CD4-positive, alpha-beta T cell treated with Interleukin-6 for 4 hours (primary cell): Measurements from ENCODE around the gene POLR1A.
A peak's percentile ranks its signal among the peaks of the same experiment; 100 is the strongest.

ENCODE experiments used
- DNase-seq: peaks from one replicate; pipeline ENCODE4 v3.0.0-alpha.2; 2020; ENCODE audit warnings: mixed read lengths

POLR1A gene

DNA sequence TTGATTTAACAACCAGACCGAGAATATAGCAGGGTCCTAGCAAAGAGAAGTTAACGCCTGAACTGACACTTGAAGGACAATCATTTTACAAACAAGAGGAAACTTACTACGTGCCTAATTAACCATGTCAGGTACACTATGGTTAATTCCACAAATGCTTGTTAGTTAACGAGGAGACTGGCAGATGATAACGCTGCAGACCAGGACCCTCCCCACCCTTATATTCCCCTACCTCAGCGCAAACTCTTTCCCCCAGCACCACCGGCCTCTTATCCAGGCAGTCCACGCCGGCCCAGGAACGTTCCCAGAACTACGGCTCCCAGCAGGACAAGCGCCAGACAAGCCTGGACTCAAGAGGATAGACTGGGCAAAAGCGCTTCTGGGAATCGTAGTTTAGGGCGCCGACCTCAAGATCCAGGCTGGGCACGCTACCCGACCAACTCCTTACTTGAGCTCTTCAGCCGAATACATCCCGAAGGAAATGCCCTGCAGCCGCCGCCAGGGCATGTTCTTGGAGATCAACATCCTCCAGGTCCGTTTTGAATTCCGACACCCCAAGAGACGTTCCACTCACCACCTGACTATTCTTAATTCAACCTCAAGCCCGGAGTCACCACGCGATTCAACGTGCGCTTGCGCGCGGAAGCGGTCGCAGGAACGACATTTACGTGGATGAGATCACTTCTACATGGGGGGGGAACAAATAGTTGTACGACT is at the start of gene POLR1A:
POLR1A (minus strand) TSS at position 635 of the 717 bp plus-strand sequence; CDS start at position 525, 110 bp downstream.
- DNase-seq: peak; percentile 83

GRCh38 chr2:86150502-86150901 is 44.8 kb upstream of the POLR1A start:
- DNase-seq: no peak

DNA sequence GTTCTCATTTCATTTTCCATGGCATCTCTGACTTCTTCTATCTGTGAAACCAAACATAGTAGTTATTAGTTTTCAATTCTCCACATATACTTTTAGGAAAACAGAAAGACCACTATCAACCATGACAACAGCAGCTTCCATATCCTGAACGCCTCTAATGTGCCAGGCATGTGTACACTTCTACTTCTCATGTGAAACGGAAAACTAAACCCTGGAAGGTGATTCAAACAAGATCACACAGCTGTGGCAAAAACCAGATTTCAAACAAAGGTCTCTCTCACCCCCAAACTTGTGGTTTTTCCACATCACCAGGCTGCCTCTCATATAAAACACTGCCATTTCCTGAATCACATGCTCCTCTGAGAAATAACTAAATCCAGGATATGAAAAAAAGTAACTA is 42.1 kb upstream of the POLR1A start:
- no peak for DNase-seq

- no peak for DNase-seq
These were observed 38.4 kb upstream of the POLR1A start for GRCh38 chr2:86143926-86144685.

DNA sequence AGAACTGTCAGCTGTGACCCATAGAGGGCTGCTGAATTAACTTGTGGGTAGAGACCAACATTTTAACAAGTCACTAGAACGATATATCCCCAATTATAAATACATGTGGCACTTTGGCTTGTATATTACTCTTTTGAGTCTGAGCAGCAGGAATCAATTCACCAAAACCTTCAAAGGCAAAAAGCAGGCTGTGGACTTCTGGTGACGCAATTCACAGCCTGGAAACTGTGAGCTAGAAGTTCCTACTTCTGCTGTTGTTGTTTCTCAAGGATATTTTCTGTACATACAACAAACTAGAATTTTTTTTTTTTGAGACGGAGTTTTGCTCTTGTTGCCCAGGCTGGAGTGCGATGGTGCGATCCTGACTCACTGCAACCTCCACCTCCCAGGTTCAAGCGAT is 37.6 kb upstream of the POLR1A start:
- DNase-seq: no peak

- DNase-seq: no peak
These were observed 37.0 kb upstream of the POLR1A start for GRCh38 chr2:86142436-86143257.

DNA sequence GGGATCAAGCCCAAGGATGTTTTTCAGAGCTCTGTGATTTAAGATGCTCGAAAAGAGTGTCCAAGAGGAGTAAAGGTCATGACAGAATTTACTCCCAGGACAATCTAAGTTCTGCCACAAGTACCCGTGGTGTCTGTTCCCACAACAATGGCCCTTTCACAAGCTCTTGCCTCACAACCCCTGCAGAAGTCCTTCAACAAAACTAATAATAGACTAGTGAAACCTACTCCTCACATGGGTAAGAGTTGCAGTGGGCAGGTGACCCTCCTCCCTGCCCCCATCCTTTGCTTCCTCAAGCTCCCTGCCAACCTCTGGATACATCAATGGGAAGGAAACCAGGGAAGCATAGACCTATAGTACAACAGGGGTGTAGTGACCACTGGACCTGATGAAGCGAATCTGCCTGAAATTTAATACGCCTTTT is 35.3 kb upstream of the POLR1A start:
- no peak for DNase-seq

DNA sequence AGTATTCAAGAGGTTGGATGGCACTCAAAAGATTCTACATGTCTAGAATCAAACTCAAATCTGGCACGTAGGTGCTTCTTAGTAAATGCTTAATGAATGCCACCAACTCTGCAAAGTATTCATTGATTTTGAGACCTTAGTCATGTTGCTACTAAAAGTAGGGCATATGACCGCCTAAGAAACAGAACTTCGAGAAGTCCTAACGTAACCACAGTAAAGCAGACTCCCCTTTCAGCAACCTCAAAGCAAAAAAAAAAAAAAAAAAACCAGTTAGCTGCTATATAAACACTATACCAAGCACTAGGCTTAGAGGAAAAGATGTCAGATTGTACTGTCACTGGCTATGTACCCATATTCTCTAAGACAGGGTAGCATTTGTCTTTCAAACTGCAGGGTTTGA is 34.3 kb upstream of the POLR1A start:
- no peak for DNase-seq

DNA sequence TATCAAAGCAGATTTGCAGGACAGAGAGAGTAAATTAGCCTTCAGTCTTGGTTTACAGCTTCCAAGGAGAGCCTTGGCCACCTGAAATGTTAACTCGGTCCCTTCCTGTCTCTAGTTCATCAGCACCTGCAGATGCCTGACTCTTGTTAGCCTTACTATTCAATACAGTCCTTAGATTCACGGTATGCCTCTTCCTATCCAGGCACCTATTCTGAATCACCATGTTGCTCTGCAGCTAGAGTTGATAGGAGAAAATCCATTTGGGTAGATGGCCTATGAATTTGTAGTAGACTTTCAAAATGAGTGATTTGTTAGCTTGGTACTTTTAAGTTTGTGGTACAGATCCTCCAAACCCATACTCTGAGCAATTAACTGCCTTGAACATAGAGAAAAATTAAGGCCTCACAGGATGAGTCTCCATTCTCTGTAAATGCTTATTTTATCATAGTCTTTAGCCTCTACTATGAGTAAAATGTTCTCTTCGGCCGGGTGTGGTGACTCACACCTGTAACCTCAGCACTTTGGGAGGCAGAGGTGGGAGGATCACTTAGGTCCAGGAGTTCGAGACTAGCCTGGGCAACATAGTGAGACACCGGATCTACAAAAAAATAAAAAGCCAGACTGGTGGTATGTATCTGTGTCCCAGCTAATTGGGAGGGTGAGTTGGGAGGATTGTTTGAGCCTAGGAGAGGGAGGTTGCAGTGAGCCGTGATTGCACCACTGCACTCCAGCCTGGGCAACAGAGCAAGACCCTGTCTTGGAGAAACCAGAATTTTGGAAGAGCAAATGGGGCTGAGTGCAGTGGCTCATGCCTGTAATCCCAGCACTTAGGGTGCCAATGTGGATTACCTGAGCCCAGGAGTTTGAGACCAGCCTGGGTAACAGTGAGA is 33.3 kb upstream of the POLR1A start:
- DNase-seq: no peak

- DNase-seq: no peak
These were observed 30.5 kb upstream of the POLR1A start for GRCh38 chr2:86136141-86136540.

- no peak for DNase-seq
These were observed 30.0 kb upstream of the POLR1A start for GRCh38 chr2:86135653-86136052.

- no peak for DNase-seq
These were observed 29.0 kb upstream of the POLR1A start for GRCh38 chr2:86134709-86135108.

- DNase-seq: no peak
These were observed 19.0 kb upstream of the POLR1A start for GRCh38 chr2:86124683-86125082.

DNA sequence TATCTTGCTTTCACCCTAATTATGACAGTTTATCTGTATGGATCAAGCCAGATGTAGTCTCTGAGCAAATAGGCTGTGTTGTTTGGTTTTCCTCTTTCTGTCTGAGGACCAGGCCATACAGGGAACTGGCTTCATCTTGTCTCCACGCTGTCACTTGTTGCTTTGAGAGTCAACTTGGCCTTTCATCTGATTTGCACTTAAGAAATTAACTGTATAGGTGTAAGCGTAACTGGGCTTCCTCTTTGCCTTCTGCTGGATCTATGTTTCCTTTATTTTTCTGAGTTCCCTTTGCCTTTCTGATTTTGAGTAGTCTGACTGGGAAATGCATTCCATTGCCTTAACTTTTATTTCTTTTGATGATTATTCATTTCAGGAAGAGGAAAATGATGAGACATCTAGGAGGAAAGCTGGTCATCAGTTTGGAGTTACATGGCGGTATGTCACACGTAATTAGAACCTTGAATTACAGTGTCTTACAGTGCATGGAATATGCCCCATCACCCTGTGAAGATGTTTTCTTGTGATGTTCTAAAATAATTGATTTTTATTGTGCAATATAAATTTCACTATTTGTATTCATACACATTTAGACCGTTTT is 17.7 kb upstream of the POLR1A start:
- DNase-seq: no peak

GRCh38 chr2:86118130-86118529 is 12.4 kb upstream of the POLR1A start:
- no peak for DNase-seq

GRCh38 chr2:86107031-86107430 is 1.3 kb upstream of the POLR1A start:
- no peak for DNase-seq

- peak; percentile 94 for DNase-seq
These were observed 571 bp upstream of the POLR1A start, which contains the start of gene PTCD3 for GRCh38 chr2:86105969-86106945. Gene PTCD3 (plus strand): TSS chr2:86106235. CDS start chr2:86106248, 13 bp downstream.

DNA sequence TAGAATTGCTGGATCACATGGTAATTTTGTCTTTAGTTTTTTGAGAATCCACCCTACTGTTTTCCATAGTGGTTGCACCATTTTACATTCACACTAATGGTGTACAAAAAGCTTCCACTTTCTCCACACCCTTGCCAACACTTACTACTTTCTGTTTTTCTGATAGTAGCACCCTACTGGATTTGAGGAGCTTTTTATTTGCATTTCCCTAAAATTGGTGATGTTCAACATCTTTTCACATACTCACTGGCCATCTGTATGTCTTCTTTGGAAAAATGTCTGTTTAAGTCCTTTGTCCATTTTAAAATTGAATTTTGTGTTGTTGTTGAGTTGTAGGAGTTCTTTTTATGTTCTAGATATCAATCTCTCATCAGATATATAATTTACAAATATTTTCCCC is 3.5 kb downstream of the POLR1A start:
- DNase-seq: no peak

- DNase-seq: no peak
These were observed 7.8 kb downstream of the POLR1A start for GRCh38 chr2:86097913-86098312.

DNA sequence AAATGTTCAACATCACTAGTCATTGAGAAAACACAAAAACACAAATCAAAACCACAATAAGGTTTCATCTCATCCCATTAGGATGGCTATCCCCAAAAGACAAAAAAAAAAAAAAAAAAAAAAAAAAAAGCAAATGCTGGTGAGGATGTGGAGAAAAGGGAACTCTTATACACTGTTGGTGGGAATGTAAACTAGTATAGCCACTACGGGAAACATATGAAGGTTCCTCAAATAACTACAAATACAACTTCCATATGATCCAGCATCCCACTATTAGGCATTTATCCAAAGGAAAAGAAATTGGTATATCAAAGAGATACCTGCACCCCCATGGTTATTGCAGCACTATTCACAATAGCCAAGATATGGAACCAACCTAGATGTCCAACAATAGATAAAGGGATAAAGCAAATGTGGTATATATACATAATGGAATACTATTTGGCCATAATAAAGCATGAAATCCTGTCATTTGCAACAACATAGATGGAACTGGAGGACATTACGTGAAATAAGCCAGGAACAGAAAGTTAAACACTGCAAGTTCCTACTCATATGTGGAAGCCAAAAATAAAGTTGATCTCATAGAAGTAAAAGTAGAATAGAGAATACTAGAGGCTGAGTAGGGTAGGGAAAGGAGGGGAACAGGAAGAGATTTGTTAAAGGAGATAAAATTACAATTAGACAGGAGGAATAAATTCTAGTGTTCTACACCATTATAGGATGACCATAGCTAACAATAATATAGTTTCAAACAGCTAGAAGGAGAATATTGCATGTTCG is 8.4 kb downstream of the POLR1A start:
- no peak for DNase-seq
